Measurements from ENCODE around the gene CBX7.

Gene CBX7

GRCh38 chr22:39122772-39123470, 29.6 kb downstream of the CBX7 start:
- DNase-seq: no peak

- DNase-seq: no peak
Measured at GRCh38 chr22:39120983-39121382, 31.5 kb downstream of the CBX7 start.

DNA sequence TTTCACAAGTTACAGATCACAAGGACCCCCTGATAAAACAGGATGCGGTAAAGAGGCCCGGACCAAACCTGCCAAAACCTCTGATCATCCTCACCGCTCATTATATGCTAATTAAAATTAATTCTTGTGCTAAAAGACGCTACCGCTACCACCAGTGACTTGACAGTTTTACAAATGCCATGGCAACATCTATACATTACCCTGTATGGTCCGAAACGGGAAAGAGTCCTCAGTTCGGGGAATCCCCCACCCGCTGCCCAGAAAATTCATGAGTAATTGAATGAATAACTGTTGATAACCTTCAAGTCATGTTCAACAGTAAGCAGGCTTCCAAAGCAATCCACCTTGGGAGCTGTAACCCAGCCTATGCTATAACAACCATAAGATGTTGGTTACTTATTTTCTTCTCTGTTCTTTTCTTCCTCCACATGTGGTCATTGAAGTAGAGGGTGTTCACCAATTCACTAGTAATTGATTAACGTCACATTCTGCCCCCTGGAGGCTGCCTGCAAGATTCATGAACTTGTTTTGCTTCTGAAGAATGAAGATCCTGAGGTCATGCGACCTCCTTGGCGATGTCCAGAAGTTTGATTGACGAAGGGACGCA, 34.8 kb downstream of the CBX7 start:
- peak; percentile 65 for DNase-seq

GRCh38 chr22:39115977-39116621, 36.4 kb downstream of the CBX7 start:
- DNase-seq: no peak

DNA sequence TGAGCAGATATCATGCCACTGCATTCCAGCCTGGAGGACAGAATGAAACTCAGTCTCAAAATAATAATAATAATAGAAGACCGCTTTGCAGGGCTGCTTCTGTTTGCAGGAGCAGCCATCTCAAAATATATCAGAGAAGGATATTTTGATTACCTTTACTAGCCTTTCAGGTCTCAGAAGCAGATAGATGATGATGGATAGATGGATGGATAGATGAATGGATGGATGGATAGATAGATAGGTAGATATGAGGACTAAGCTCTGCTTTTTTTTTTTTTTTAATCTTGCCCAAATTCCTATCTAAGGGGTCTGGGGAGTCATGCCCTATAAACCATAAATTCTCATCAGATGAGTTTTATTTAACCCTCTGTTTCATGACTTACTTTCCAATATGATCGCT, 36.9 kb downstream of the CBX7 start:
- no peak for DNase-seq

DNA sequence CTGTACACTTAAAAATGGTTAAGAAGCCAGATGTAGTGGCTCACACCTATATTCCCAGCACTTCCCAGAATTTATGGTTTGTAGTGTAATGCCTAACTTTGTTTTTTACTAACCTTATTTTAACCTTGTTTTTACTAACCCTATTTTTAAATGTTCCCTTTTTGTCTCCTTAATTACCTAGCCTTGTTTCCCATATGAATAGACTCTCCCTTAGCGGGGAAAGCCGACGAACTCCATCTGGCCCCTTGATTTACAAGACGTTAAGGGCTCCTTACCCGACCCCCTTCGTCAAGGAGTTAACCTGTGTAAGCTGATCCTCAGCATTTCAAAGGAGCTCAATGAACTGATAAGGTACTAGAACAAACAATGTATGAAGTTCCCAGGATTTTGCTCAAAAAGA, 38.4 kb downstream of the CBX7 start:
- no peak for DNase-seq

DNA sequence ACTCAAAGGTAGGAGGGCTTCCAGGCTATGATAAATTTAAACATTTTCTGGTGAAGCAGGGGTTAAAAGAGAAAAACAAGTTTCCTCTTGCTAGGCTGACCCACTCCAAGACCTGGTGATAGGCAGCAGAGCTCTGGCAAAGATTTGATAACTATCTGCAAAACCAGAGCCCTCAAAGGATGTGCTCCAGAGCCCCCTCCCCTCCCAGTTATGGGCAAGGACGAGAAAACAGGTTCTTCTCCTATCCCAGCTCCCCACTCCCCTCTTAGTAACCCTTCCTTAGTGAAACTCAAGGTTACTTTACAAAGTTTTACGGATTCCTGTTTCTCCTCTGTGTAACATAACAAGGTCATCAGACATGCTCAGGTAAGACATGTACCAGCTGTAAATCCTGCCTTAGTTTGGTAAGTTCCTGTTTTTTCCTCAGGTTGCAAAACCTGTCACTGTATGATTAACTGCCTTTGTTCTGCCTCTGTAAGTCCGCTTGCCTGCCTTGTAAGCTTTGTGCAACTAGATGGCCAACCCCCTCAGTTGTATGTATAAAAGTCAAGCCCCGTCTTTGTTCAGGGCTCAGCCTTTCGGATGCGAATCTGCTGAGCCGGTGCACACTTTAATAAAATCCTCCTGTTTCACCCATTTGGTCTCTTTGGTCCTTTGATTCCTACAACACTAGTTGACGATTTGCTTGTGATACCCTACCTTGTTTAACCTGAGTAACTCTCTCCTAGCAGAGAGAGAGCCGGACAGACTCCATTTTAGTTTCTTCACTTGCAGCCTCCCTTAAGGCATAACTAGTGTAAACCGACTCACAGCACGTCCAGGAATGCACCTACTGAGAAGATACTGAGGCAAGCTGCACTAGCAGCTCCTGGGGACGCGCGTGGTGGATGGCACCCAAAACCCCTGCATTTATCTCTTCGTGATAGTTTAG, 41.6 kb downstream of the CBX7 start:
- peak; percentile 58 for DNase-seq

DNA sequence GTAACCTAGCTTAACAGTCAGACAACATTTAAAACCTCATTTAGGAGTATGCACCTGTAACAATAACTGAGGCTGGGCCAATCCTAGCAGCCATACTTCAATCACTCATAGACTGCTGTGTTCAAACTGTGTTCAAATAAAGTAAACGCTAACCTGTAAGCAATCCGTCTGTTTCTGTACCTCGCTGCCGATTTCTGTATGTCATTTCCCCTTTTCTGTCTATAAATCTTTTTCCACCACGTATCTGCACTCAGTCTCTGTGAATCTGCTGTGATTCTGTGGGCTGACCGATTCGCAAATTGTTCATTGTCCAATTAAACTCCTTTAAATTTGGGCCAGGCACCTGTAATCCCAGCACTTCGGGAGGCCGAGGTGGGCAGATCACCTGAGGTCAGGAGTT, 43.1 kb downstream of the CBX7 start:
- DNase-seq: no peak

DNA sequence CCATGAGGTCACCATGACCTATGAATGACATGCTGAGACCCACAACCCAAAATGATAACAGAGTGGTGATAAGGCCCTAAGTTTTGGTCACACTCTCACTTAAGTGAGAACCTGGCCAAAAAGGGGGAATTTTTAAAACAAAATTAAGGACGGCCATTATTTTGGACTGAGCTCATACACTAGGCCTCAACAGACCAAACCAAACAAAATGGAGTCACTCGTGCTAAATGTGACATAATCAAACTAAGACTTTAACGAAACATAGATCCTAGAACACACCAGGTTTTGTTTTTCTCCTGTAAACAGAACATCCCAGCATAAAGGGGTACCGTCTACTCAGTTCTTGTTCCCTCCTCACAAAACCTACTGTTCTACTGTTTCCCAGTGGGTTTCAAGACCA, 44.0 kb downstream of the CBX7 start:
- no peak for DNase-seq

GRCh38 chr22:39106326-39106725, 46.2 kb downstream of the CBX7 start:
- no peak for DNase-seq

- no peak for DNase-seq
Measured at GRCh38 chr22:39103431-39103830, 49.0 kb downstream of the CBX7 start.

GRCh38 chr22:39101226-39101625, 51.3 kb downstream of the CBX7 start:
- DNase-seq: no peak

GRCh38 chr22:39098576-39098975, 53.9 kb downstream of the CBX7 start:
- DNase-seq: no peak

- DNase-seq: no peak
Measured at GRCh38 chr22:39098026-39098425, 54.5 kb downstream of the CBX7 start.

GRCh38 chr22:39097098-39098020, 55.1 kb downstream of the CBX7 start, which contains the start of gene APOBEC3H:
Gene APOBEC3H, plus strand, starts transcription at chr22:39097244. Its CDS starts 3,035 bp downstream, at chr22:39100279.
- DNase-seq: peak; percentile 91

GRCh38 chr22:39095971-39096370, 56.5 kb downstream of the CBX7 start:
- DNase-seq: no peak

DNA sequence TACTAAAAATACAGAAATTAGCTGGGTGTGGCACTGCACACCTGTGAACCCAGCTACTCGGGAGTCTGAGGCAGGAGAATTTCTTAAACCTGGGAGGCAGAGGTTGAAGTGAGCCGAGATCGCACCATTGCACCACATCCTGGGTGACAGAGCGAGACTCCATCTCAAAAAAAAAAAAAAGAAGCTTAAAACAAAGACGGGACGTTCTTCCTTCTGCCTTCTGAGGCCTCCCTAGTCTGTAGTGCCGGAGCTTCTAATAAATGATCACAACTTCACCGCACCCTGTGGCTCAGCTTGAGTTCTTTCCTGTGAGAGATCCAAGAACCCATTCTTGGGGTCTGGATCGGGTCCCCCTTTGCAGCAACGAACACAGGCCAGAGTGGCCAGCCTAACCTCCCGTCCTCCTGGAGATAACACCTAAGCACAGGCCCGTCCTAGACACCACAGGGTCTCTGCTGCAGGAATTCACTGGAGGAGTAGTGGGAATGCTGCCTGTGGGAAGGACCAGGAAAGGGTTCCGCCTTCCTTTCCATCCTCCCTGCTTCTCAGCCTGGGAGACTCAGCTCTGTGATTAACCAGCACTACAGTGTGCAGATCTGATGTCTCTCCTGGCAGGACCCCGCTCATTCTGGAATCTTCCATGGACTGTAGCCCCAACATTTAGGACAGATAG, 57.6 kb downstream of the CBX7 start:
- no peak for DNase-seq

DNA sequence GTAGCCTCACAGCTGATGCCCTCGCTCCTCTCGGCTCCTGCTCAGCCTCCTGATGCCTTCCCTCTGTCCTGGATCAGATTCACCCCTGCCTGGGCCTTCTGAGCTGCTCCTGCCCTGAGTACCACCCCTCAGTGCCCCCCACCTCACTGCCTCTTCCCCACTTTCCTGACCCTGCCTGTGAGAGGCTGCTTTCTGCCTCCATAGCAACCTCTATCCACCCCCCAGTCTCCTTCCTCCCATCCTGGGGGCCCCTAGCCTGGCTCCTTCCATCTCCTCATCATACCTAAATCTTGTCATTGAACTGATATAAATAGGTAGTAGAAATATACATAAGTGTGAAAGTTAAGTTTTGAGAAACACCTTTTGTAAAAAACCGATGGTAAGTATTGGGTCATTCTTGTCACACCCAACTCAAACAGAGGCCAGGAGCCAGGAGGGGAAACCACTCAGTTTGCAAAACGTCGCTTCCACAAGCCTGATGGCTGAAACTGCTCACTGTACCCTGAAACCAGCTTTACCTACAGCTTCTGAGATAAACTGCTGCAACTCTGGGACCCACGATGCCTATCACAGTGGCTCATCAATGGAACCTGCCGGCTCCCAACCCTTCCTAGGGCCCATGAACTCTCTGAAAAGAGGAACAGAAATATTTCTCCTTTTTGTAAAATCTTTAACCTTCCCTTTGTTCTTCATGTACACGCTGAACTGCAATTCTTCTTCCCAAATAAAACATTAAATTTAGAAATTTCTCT, 60.2 kb downstream of the CBX7 start:
- DNase-seq: peak; percentile 76

DNA sequence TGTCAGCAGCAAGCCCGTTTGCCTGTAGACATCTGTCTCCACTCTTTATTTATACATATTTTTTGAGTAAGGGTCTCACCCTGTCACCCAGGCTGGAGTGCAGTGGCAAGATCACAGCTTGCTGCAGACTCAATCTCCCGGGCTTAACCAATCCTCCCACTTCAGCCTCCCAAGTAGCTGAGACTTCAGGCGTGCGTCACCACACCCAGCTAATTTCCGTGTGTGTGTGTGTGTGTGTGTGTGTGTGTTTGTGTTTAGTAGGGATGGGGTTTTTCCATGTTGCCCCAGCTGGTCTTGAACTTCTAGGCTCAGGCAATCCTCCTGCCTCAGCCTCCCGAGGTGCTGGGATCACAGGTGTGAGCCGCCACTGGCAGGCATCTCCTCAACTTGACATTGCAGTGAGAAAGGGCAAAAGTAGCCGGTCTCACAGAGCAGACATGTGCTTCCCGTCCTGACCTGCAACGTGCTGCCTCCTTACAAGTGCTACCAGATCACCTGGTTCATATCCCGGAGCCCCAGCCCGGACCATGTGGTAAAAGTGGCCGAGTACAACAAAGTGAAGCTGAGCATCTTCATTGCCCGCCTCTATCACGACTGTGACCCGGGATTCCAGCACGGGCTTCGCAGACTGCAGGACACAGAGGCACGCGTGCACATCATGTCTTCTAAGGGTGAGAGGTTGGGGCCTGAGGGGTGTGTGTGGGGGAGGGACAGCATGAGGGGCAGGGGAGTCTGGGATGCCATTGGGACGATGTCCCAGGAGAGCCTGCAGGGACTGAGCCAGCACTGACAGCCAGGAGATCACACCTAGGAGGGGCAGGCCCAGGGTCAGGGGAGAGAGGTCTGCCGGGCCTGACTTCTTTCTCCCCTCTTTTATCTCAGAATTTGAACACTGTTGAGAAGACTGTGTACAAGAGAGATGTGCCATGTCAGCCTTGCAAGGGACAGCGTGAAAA, 61.1 kb downstream of the CBX7 start:
- no peak for DNase-seq
